HG03432 (cell line): ENCODE results near the gene HTRA3.
"Not testable (repeated sequence)": the region's sequence is repeated elsewhere in the genome, so short reads cannot be mapped to it uniquely, and the experiment has no call there.

ENCODE experiments used
- ATAC-seq: cut with Tn5 transposase; IDR thresholded peaks from one replicate; pipeline ENCODE4 v1.9.1; 2021; ENCODE audit warnings: mild to moderate bottlenecking, moderate library complexity; ENCODE audit not compliant: unreplicated experiment

Gene HTRA3

GRCh38 chr4:8336412-8337075 is 67.0 kb downstream of the HTRA3 start:
- no peak for ATAC-seq

DNA sequence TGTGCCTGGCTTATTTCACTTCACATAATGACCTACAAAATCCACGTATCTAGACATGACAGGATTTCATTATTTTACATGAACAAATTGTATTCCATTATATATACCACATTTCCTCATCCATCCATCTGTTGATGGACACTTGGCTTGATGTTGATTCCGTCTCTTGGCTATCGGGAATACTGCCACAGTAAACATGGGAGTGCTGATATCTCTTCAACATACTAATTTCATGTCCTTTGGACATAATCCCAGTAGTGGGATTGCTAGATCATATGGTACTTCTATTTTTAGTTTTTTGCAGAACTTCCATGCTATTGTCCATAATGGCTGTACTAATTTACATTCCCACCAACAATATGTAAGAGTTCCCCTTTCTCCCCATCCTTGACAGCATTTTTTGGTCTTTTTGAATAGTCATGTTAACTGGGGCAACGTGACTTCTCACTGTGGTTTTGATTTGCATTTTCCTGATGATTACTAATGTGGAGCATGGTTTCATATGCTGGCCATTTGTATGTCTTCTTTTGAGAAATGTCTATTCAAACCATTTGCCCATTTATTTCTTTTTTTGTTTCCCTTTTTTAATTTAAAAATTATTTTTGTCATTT is 68.9 kb downstream of the HTRA3 start:
- no peak for ATAC-seq

DNA sequence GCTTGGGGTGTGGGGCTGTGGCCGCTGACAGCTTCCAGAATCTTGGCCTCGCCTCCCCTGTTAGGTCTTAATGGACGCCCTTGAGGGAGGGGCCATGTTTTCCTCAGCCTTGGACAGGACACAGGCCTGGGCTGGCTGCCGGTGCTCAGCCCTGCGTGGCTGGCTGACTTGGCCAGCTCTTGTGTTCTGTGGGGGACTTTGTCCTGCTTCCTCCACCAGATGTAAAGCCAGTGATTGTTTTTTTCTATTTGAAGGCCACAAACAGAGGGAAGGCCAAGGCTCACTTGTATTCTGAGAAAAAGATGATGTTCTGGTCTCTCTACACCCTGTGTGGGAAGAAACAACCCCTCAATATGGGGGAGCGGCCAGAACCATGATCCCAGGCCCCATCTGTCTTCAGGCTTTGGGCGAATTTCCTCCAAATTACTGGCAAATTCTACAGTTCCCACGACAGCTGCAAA is 71.3 kb downstream of the HTRA3 start:
- no peak for ATAC-seq

- ATAC-seq, result not testable (repeated sequence)
Observed at GRCh38 chr4:8341281-8341680, 71.7 kb downstream of the HTRA3 start.

DNA sequence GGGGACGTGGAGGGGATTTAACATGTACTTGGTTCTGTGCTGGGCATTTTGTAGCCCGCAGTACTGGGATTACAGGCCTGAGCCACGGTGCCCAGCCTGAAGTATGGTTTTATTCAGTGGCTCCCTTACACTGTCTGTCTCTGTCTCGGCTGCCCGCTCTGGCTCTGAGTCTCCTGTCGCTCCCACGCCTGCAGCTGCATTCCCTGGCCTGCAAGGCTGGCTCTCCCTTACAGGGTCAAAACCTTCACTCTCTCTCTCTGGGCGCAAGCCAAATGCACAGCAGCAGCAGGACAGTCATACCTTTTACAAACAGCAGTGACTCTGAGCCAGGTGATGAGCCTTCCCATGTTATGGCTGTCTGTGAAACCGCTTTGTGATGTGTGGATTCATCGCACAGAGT is 72.1 kb downstream of the HTRA3 start:
- ATAC-seq, result no peak

DNA sequence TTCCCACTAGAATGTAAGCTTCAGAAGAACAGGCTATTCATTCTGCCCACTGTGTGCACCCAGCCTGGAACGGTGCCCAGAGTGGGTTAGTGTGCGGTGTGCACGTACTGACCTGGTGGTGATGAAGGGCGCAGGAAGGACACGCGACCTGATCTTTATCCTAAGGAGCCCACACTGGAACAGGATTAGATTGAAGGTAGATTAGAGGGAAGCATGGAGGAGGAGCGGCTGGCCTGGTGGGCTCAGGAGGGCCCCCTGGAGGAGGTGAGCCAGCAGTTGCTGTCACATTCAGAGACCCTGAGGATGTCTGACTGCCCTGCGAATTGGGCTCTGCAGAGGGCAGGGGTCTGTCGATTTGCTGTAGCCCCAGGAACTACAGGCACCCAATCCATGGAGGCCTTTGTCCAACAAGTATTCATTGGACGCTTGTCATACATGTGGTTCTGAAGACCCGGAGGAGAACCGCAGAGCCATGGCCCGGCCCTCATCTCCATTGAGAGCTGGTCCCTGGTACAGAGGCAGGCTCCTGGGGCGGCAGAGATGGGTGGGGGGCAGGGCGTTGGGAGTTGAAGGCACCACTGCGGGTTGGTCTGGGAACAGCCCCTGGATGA is 73.2 kb downstream of the HTRA3 start:
- no peak for ATAC-seq

- no peak for ATAC-seq
Observed at GRCh38 chr4:8343262-8343966, 73.9 kb downstream of the HTRA3 start.

DNA sequence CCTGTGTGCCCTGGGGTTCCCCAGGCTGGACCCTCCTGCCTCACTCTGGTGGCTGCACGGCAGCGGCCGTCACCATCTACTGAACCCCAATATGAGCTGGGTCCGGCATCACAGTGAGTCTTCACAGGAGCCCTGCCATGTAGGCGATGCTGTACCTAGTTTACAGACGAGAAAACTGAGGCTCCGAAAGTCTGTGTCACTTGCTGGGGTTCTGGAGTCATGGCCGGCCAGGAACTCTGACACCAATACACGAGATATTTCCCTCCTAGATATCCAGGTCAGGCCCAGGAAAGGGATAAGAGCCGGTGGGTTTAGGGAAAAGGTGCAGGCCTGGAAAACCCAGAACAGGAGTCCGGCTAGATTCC is 74.4 kb downstream of the HTRA3 start:
- no peak for ATAC-seq

DNA sequence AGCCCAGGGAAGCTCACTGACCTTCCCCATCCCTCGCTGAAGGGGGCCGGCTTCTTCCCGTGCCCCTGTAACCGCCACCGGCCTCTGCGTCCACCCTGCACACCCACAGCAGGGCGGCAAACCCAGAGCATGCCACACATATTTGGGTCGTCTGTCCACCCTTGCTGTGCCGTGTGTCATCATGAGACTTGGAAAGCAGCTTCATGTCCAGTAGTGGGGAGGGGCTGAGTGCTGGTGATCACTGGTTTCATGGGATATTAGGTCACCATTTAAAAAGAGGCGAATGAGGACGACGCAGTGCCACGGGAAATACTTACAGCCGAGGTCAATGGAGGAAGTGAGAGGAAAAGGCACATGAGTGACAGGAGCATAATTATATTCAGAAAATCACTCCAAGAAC is 74.8 kb downstream of the HTRA3 start:
- no peak for ATAC-seq

GRCh38 chr4:8345053-8345945 is 75.7 kb downstream of the HTRA3 start:
- ATAC-seq, result no peak

DNA sequence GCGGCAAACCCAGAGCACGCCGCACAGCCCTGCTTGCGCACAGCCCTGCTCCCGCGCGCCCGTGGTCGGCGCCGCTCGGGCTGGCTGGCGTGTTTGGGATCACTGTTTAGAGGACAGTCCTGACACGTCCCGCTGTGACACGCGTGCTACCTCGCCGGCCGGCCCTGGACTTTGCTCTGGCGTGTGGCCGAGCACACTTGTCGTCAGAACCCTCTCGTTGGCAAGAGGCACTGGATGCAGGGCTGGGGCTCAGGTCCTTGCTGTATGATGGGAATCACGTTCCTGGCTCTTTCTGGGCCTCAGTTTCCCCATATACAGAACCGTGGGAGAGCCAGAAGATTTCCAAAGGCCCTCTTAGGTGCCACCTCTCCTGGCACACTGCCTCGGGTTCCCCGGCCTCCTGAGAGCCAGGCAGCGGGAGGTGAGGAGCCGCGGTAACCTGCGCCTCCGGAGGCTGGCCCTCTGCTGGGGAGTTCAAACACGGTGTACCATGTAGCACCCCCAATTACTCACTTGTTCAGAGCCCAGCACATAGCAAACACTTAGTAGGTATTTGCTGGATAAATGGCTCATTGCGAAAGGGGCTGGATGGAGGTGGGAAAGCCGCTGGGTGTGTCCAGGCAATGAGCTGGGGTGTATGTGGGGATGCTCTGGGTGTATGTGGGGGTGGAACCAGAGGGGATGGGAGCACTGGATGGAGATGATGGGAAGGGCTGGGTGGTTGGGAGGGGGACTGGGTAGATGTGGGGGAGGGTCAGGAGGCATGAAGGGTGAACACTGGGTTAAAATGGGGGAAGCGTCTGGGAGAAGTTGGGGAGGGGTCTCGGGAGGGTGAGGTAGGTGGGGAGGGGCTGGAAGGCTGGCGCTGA is 76.6 kb downstream of the HTRA3 start:
- no peak for ATAC-seq

- no peak for ATAC-seq
Observed at GRCh38 chr4:8346838-8347605, 77.5 kb downstream of the HTRA3 start.

- ATAC-seq, result no peak
Observed at GRCh38 chr4:8347660-8348059, 78.1 kb downstream of the HTRA3 start.

- ATAC-seq, result no peak
Observed at GRCh38 chr4:8348071-8348470, 78.5 kb downstream of the HTRA3 start.

DNA sequence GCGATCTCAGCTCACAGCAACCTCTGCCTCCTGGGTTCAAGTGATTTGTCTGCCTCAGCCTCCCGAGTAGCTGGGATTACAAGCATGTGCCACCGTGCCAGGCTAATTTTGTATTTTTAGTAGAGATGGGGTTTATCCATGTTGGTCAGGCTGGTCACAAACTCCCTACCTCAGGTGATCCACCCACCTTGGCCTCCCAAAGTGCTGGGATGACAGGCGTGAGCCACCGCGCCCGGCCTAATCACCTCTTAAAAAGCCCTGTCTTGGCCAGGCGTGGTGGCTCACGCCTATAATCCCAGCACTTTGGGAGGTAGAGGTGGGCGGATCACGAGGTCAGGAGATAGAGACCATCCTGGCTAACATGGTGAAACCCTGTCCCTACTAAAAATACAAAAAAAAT is 79.7 kb downstream of the HTRA3 start:
- ATAC-seq, result not testable (repeated sequence)

- no peak for ATAC-seq
Observed at GRCh38 chr4:8349664-8350236, 80.2 kb downstream of the HTRA3 start.

GRCh38 chr4:8350352-8350751 is 80.8 kb downstream of the HTRA3 start:
- ATAC-seq, result no peak

DNA sequence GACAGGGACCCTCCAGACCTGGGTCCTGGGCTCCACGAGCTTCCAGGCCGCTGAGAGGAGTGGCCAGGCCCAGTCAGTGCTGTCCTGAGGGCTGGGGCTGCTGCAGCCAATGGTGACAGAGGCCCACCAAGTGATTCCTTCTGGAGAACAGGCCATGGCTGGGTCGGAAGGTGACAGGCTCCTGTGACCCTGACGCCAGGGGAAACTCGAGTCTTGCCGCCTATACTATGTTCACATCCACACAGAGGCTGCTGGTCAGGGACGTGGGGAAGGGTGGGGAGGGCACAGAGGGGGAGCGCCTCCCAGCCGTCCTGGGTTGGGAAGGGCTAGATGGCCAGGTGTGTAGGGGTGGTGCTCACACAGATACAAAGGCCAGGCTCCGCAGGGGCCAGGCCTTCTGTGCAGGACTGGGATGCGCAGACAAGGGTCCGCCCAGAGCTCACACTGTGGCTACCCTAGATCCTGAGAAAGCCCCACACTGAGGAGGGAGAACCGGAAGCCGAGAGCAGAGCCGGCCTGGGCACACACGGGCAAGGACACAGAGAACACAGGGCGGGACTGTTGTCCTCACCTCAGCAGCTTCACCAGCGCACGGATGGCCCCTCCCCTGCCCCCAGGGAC is 81.4 kb downstream of the HTRA3 start:
- ATAC-seq, result no peak
